Measurements from ENCODE around the gene TSPAN31.

The TSPAN31 gene

GRCh38 chr12:57736741-57737466, 7.9 kb upstream of the TSPAN31 start:
- no peak for DNase-seq

GRCh38 chr12:57737467-57738460, 7.1 kb upstream of the TSPAN31 start:
- no peak for DNase-seq

- no peak for DNase-seq
Observed at GRCh38 chr12:57738661-57739237, 6.1 kb upstream of the TSPAN31 start, which contains the start of gene AGAP2. AGAP2 (minus strand) TSS chr12:57738742; CDS start chr12:57738246, 496 bp downstream.

GRCh38 chr12:57739387-57739786, 5.5 kb upstream of the TSPAN31 start:
- DNase-seq = no peak

GRCh38 chr12:57739914-57740538, 4.8 kb upstream of the TSPAN31 start:
- DNase-seq = no peak

GRCh38 chr12:57740656-57741412, 4.0 kb upstream of the TSPAN31 start:
- DNase-seq = peak; percentile 83

- DNase-seq = no peak
Observed at GRCh38 chr12:57741413-57741789, 3.4 kb upstream of the TSPAN31 start.

- peak; percentile 88 for DNase-seq
Observed at GRCh38 chr12:57741844-57742738, 2.7 kb upstream of the TSPAN31 start.

- no peak for DNase-seq
Observed at GRCh38 chr12:57743769-57744168, 1.1 kb upstream of the TSPAN31 start.

GRCh38 chr12:57744194-57744776, 554 bp upstream of the TSPAN31 start:
- peak; percentile 80 for DNase-seq

- no peak for DNase-seq
Observed at GRCh38 chr12:57745485-57745881, 644 bp downstream of the TSPAN31 start.

GRCh38 chr12:57746025-57746424, 1.2 kb downstream of the TSPAN31 start:
- DNase-seq = no peak

- no peak for DNase-seq
Observed at GRCh38 chr12:57749061-57749460, 4.2 kb downstream of the TSPAN31 start.

GRCh38 chr12:57750561-57751431, 6.0 kb downstream of the TSPAN31 start:
- no peak for DNase-seq

GRCh38 chr12:57751432-57751787, 6.6 kb downstream of the TSPAN31 start:
- no peak for DNase-seq

GRCh38 chr12:57751788-57752667, 7.2 kb downstream of the TSPAN31 start, which contains the start of gene CDK4:
CDK4 (minus strand) TSS chr12:57752310; CDS start chr12:57751717, 593 bp downstream.
- DNase-seq = peak; percentile 99

GRCh38 chr12:57752668-57753000, 7.8 kb downstream of the TSPAN31 start:
- DNase-seq = no peak

- no peak for DNase-seq
Observed at GRCh38 chr12:57753756-57754337, 9.0 kb downstream of the TSPAN31 start.
